Measurements from ENCODE around the gene HCN3. TPM values are rescaled to one million over a fixed set of nuclear protein-coding genes. Genes with fewer than 3 reads are reported as not detected.
"Not testable (repeated sequence)": the region's sequence is repeated elsewhere in the genome, so short reads cannot be mapped to it uniquely, and the experiment has no call there.

Gene HCN3
- polyA plus RNA-seq, 1 of the 3 experiments (the other 2 are of a cell fraction): 9.7 TPM

DNA sequence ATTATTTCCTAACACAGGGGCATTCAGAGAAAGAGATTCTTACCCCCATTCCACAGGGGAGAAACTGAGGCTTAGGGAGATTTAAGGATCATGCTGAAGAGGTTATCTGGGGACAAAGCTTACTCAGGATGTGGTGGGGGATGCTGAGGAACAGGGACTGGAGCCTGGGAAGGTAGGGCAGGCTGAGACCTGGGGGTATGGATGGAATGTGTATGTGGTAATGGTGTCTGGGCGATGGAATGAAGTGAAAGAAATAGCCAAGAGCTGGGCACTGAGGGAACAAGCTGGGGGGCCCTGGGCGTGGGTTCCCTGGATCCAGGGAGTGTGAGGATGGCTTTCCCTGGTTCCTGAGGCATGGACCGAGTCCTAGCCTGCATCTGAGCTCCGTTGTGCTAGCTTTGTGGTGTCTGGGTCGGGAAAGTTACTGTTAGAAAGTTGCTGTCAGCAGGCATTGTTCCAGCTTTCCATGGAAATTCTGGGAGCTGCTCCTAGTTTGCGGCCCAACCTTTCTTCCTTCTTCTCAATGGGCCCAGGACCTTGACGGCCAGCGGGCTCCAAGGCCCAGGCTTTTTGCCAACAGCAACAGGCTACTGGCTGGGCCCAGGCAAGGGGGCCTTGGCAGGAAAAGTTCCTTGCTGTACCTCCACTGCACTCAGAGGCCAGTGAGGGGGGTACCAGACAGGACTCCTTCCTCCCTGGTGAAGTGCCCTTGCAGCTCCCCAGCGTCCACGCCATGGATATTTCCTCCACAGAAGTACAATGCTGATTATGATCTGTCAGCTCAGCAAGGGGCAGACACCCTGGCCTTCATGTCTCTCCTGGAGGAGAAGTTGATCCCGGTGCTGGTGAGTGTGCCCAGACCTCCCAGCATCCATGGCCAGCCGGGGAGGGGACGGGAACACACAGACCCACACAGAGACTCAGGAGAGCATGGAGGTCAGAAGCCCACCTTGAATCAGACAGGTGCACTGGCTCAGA is 45.0 kb upstream of the HCN3 start:
- 82% methylated on average over 7 of the region's 13 CpGs for WGBS (ENCODE audit: low lambda C conversion rate)
- H3K4me3 ChIP-seq (ENCODE audit: low read depth in 2 of 2, low read length in 1 of 2); H4K20me1 ChIP-seq (ENCODE audit: insufficient read depth); H2AFZ ChIP-seq (ENCODE audit: low read depth); DNase-seq; H3K27me3 ChIP-seq (ENCODE audit: insufficient read depth); H3K36me3 ChIP-seq (replicated peaks in 1 of 2; ENCODE audit: control insufficient read depth in 1 of 2, insufficient read depth in 2 of 2, low read length in 1 of 2); H3K79me2 ChIP-seq (ENCODE audit: insufficient read depth); POLR2A ChIA-PET; H3K4me1 ChIP-seq (ENCODE audit: control insufficient read depth in 1 of 2, insufficient read depth in 2 of 2, low read depth in 1 of 2, low read length in 1 of 2); H3K9ac ChIP-seq; H3K9me2 ChIP-seq; H3K4me2 ChIP-seq; H3K9me3 ChIP-seq; H3F3A ChIP-seq (replicated peaks; ENCODE audit: insufficient read depth): not testable (repeated sequence)
- CTCF ChIA-PET: interaction anchor here (0.7 to 1.1 kb wide), 2 partner anchors 39 to 93 kb away, joined by 3 to 4 read pairs; no protein-coding TSS in a partner anchor
- H3K27ac ChIP-seq (ENCODE audit: low read depth in 2 of 2, low read length in 1 of 2): peak overlapping the region in 1 of 2 experiments; percentile 28; a peak in 1 of 4 replicates

DNA sequence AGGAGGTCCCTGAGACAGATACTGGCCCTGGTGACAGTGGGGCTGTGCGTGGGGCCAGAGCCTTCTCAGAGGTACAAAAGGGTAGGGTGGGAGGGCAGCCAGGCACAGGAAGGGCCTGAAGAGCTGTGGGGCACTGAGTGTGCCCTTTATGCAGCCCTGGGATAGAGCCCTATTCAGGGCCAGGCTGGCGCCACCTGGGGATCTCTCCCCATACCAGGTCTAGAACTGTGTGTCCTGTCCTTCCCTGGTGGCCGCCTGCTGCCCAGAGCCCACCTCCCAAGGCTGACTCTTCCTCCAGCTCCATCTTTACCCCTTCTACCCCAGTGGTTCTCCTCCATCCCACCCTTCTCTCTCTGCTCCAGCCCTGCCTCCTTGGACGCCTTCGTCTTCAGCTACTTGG is 43.8 kb upstream of the HCN3 start:
- POLR2A ChIA-PET; H3K4me2 ChIP-seq; H3K27ac ChIP-seq (ENCODE audit: low read depth in 2 of 2, low read length in 1 of 2); H3K36me3 ChIP-seq (replicated peaks in 1 of 2; ENCODE audit: control insufficient read depth in 1 of 2, insufficient read depth in 2 of 2, low read length in 1 of 2); H3K9me2 ChIP-seq; H4K20me1 ChIP-seq (ENCODE audit: insufficient read depth); H3K27me3 ChIP-seq (ENCODE audit: insufficient read depth); CTCF ChIA-PET; H3F3A ChIP-seq (replicated peaks; ENCODE audit: insufficient read depth); DNase-seq; H3K4me1 ChIP-seq (ENCODE audit: control insufficient read depth in 1 of 2, insufficient read depth in 2 of 2, low read depth in 1 of 2, low read length in 1 of 2); H3K9ac ChIP-seq; H2AFZ ChIP-seq (ENCODE audit: low read depth); H3K9me3 ChIP-seq; H3K79me2 ChIP-seq (ENCODE audit: insufficient read depth); H3K4me3 ChIP-seq (ENCODE audit: low read depth in 2 of 2, low read length in 1 of 2): not testable (repeated sequence)
- 100% methylated on average over 1 of the region's 5 CpGs for WGBS (ENCODE audit: low lambda C conversion rate)

DNA sequence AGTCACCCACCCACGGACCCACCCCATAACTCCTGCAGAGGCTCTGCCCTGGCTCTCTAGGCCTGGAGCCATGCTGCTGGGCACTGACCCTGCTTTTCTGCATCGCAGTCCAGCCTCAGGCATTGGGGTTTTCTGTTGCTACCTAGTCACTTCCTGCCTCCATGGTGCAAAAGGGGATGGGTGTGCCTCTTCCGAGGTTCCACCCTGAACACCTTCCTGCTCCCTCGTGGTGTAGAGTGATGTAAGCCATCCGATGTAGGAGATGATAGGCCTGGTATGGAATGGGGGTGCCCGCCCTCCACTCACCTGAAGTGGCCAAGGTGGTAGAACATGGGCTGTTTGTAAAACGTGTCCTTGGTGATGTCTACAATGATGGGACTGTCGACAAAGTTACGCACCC is 41.9 kb upstream of the HCN3 start:
- H3K27me3 ChIP-seq (ENCODE audit: insufficient read depth); H3K27ac ChIP-seq (ENCODE audit: low read depth in 2 of 2, low read length in 1 of 2); POLR2A ChIA-PET; CTCF ChIA-PET; H3K4me3 ChIP-seq (ENCODE audit: low read depth in 2 of 2, low read length in 1 of 2); H3F3A ChIP-seq (replicated peaks; ENCODE audit: insufficient read depth); H3K36me3 ChIP-seq (replicated peaks in 1 of 2; ENCODE audit: control insufficient read depth in 1 of 2, insufficient read depth in 2 of 2, low read length in 1 of 2); DNase-seq; H3K9ac ChIP-seq; H3K79me2 ChIP-seq (ENCODE audit: insufficient read depth); H3K9me2 ChIP-seq; H4K20me1 ChIP-seq (ENCODE audit: insufficient read depth); H3K4me2 ChIP-seq; H2AFZ ChIP-seq (ENCODE audit: low read depth); H3K9me3 ChIP-seq; H3K4me1 ChIP-seq (ENCODE audit: control insufficient read depth in 1 of 2, insufficient read depth in 2 of 2, low read depth in 1 of 2, low read length in 1 of 2): not testable (repeated sequence)
- 90% methylated on average over 4 of the region's 9 CpGs for WGBS (ENCODE audit: low lambda C conversion rate)

DNA sequence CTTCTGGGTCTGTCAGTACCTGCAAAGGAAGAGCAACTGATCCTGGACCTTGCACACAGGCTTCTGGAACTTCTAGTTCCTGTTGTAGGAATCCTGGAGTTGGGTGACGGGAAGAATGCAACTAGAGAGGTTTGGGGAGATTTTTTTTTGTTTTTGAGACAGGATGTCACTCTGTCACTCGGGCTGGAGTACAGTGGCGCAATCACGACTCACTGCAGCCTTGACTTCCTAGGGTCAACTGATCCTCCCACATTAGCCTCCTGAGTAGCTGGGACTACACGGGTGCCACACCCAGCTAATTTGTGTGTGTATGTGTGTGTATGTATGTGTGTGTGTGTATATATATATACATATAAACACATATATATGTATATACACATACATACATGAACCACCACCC is 40.8 kb upstream of the HCN3 start:
- WGBS (ENCODE audit: low lambda C conversion rate): 74% methylated on average over 5 of the region's 5 CpGs
- Histone ChIP-seq H3K27me3 (ENCODE audit: insufficient read depth) (no peaks in the 10 kb centered on the region), H3K9ac (no peak overlapping the region), H3K9me3 (no peaks in the 10 kb centered on the region), H3K4me1 (ENCODE audit: control insufficient read depth in 1 of 2, insufficient read depth in 2 of 2, low read depth in 1 of 2, low read length in 1 of 2) (peaks cover 0 to 8% of the 10 kb centered on the region in 2 experiments; a peak in 3 of 4 replicates), H3K36me3 (replicated peaks in 1 of 2; ENCODE audit: control insufficient read depth in 1 of 2, insufficient read depth in 2 of 2, low read length in 1 of 2) (peaks cover 0 to 9% of the 10 kb centered on the region in 2 experiments), H2AFZ (ENCODE audit: low read depth) (no peak overlapping the region), H4K20me1 (ENCODE audit: insufficient read depth) (no peaks in the 10 kb centered on the region), H3K79me2 (ENCODE audit: insufficient read depth) (peaks cover 8% of the 10 kb centered on the region; the same call in 1 of the 2 replicates), H3K4me3 (ENCODE audit: low read depth in 2 of 2, low read length in 1 of 2) (no peak overlapping the region), H3K27ac (ENCODE audit: low read depth in 2 of 2, low read length in 1 of 2) (no peak overlapping the region), H3F3A (replicated peaks; ENCODE audit: insufficient read depth) (no peaks in the 10 kb centered on the region), H3K9me2 (no peaks in the 10 kb centered on the region), H3K4me2 (no peak overlapping the region)
- ChIA-PET POLR2A (no interaction called here), CTCF (interaction anchor here (0.6 to 0.8 kb wide), 2 partner anchors 14 to 17 kb away, joined by 3 to 4 read pairs; no protein-coding TSS in a partner anchor)
- no peak for DNase-seq
- TF ChIP-seq, protein P1, sequence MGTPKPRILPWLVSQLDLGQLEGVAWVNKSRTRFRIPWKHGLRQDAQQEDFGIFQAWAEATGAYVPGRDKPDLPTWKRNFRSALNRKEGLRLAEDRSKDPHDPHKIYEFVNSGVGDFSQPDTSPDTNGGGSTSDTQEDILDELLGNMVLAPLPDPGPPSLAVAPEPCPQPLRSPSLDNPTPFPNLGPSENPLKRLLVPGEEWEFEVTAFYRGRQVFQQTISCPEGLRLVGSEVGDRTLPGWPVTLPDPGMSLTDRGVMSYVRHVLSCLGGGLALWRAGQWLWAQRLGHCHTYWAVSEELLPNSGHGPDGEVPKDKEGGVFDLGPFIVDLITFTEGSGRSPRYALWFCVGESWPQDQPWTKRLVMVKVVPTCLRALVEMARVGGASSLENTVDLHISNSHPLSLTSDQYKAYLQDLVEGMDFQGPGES (IDR thresholded peaks at IDR 0.05; ENCODE audit: low read depth, low read length): no peak
- TF ChIP-seq JUND (IDR thresholded peaks at IDR 0.05): no peak
- no peak for TF ChIP-seq MEF2A (IDR thresholded peaks at IDR 0.05; ENCODE audit: borderline replicate concordance, low read depth)
- no peak for TF ChIP-seq POLR2AphosphoS5 (IDR thresholded peaks at IDR 0.05; ENCODE audit: low read depth, low read length)
- no peak for TF ChIP-seq GATA2 (CRISPR knock-in tag; IDR thresholded peaks at IDR 0.05)
- TF ChIP-seq, protein P2, sequence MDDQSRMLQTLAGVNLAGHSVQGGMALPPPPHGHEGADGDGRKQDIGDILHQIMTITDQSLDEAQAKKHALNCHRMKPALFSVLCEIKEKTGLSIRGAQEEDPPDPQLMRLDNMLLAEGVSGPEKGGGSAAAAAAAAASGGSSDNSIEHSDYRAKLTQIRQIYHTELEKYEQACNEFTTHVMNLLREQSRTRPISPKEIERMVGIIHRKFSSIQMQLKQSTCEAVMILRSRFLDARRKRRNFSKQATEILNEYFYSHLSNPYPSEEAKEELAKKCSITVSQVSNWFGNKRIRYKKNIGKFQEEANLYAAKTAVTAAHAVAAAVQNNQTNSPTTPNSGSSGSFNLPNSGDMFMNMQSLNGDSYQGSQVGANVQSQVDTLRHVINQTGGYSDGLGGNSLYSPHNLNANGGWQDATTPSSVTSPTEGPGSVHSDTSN (IDR thresholded peaks at IDR 0.05): no peak
- TF ChIP-seq TEAD4 (IDR thresholded peaks at IDR 0.05; ENCODE audit: borderline replicate concordance, insufficient read depth): no peak
- TF ChIP-seq NFIC (IDR thresholded peaks at IDR 0.05; ENCODE audit: borderline replicate concordance): no peak
- no peak for TF ChIP-seq EZH2phosphoT487 (IDR thresholded peaks at IDR 0.05; ENCODE audit: borderline replicate concordance, low read depth)
- no peak for TF ChIP-seq RCOR1 (IDR thresholded peaks at IDR 0.05; ENCODE audit: low read length)
- no peak for TF ChIP-seq FOXJ3 (CRISPR knock-in tag; IDR thresholded peaks at IDR 0.05)
